HL-60 (cell line): Measurements from ENCODE around the gene ADISSP.
A peak's percentile ranks its signal among the peaks of the same experiment; 100 is the strongest.

Experiments
- DNase-seq, 2 experiments: peaks; one replicate each; pipeline ENCODE4 v3.0.0-alpha.2; 2010 to 2020; ENCODE audit warnings: low read depth in 1 of 2, low spot score in 1 of 2
- H3K27ac ChIP-seq: fragments of 250-450 bp; sonication (Bioruptor Pico); replicated peaks from 2 replicates; pipeline ENCODE4 v1.5.1; 2020; ENCODE audit warnings: mild to moderate bottlenecking, moderate library complexity
- H3K27me3 ChIP-seq: fragments of 250-450 bp; sonication (Bioruptor Pico); 2 replicates; pipeline ENCODE4 v1.5.1; 2021; ENCODE audit warnings: mild to moderate bottlenecking, moderate library complexity; ENCODE audit not compliant: insufficient read depth, poor library complexity, severe bottlenecking
- H3K4me3 ChIP-seq: replicated peaks from 2 replicates; pipeline ENCODE4 v1.5.1; 2011; ENCODE audit warnings: mild to moderate bottlenecking, control low read depth, low read length; ENCODE audit not compliant: insufficient read depth
- CTCF ChIP-seq: IDR thresholded peaks from one replicate; pipeline ENCODE4 v1.5.1; 2011; ENCODE audit warnings: low read length, control low read depth, inconsistent platforms; ENCODE audit not compliant: insufficient read depth
- GABPA ChIP-seq: IDR thresholded peaks from 2 replicates; pipeline ENCODE4 v1.6.1; 2012; ENCODE audit warnings: low read depth
- POLR2AphosphoS5 ChIP-seq: IDR thresholded peaks from 2 replicates; pipeline ENCODE4 v1.6.1; 2012; ENCODE audit warnings: low read depth
- REST ChIP-seq: IDR thresholded peaks from 2 replicates; pipeline ENCODE4 v1.6.1; 2012; ENCODE audit warnings: low read depth; ENCODE audit not compliant: insufficient replicate concordance
- SPI1 ChIP-seq: IDR thresholded peaks from 2 replicates; pipeline ENCODE4 v1.6.1; 2012; ENCODE audit warnings: low read depth, mild to moderate bottlenecking, borderline replicate concordance

Gene ADISSP

GRCh38 chr20:3811467-3812258, 44.1 kb upstream of the ADISSP start:
- H3K27me3 ChIP-seq = no peaks in the 10 kb centered on the region
- TF ChIP-seq GABPA = no peak
- TF ChIP-seq POLR2AphosphoS5 = peak; percentile 75; the same call in 1 of the 2 replicates
- peak overlapping the region; percentile 44 for H3K27ac ChIP-seq
- H3K4me3 ChIP-seq = peak overlapping the region; percentile 33
- peak; percentile 76 to 94 for DNase-seq

GRCh38 chr20:3808544-3808943, 41.0 kb upstream of the ADISSP start:
- Histone ChIP-seq H3K4me3 (no peak overlapping the region), H3K27ac (no peak overlapping the region), H3K27me3 (no peaks in the 10 kb centered on the region)
- DNase-seq = no peak
- no peak for TF ChIP-seq GABPA
- TF ChIP-seq REST = no peak
- no peak for TF ChIP-seq POLR2AphosphoS5
- TF ChIP-seq CTCF = no peak
- TF ChIP-seq SPI1 = no peak

- TF ChIP-seq SPI1 (no peak), CTCF (no peak), POLR2AphosphoS5 (no peak), GABPA (no peak), REST (no peak)
- H3K4me3 ChIP-seq = no peak overlapping the region
- no peak for DNase-seq
- no peak overlapping the region for H3K27ac ChIP-seq
- no peaks in the 10 kb centered on the region for H3K27me3 ChIP-seq
Measured at GRCh38 chr20:3804781-3805180, 37.2 kb upstream of the ADISSP start.

GRCh38 chr20:3804254-3804751, 36.8 kb upstream of the ADISSP start:
- no peaks in the 10 kb centered on the region for H3K27me3 ChIP-seq
- no peak for DNase-seq
- no peak overlapping the region for H3K4me3 ChIP-seq
- TF ChIP-seq CTCF = no peak
- TF ChIP-seq SPI1 = no peak
- no peak for TF ChIP-seq GABPA
- TF ChIP-seq REST = no peak
- TF ChIP-seq POLR2AphosphoS5 = no peak
- no peak overlapping the region for H3K27ac ChIP-seq
